ENCODE measurements around the gene ZBTB26.

- no peak for TF ChIP-seq CTCF (conservative IDR thresholded peaks at IDR 0.05; ENCODE audit: low read length)
- TF ChIP-seq EZH2phosphoT487 (IDR thresholded peaks at IDR 0.05; ENCODE audit: borderline replicate concordance), result no peak
Measured at GRCh38 chr9:122888480-122888879, 42.8 kb downstream of the ZBTB26 start.
